SH-SY5Y (cell line): ENCODE results near the gene TBL1X.

Experiments used
- GATA2 ChIP-seq: IDR thresholded peaks from 2 replicates; pipeline ENCODE4 v1.6.1; 2011; ENCODE audit warnings: mild to moderate bottlenecking, low read depth, low read length
- GATA3 ChIP-seq: IDR thresholded peaks from 2 replicates; pipeline ENCODE4 v1.6.1; 2011; ENCODE audit warnings: low read depth, mild to moderate bottlenecking, low read length, moderate library complexity

DNA sequence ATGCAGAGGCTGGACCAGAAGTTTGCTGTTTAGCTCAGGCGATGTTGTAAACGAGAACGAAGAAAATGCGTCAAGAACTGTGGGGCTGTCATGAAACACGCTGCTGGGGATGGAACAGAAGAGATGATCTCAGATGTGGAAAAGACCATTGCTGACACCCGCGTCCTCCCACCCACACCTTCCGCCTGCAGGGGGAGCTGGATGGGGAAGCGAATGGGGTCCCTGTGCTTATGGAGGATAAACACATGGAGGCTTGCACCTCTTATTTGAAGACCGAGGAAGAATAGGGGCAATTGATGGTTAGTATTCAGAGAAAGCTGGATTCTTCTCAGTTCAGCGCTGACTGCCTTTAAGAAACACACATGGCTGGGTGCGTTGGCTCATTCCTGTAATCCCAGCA is 236.9 kb downstream of the TBL1X start:
- TF ChIP-seq GATA2 (no peak), GATA3 (no peak)
